Measurements from ENCODE around the gene MZT2A.
"Not testable (repeated sequence)": the region's sequence is repeated elsewhere in the genome, so short reads cannot be mapped to it uniquely, and the experiment has no call there.

MZT2A gene

DNA sequence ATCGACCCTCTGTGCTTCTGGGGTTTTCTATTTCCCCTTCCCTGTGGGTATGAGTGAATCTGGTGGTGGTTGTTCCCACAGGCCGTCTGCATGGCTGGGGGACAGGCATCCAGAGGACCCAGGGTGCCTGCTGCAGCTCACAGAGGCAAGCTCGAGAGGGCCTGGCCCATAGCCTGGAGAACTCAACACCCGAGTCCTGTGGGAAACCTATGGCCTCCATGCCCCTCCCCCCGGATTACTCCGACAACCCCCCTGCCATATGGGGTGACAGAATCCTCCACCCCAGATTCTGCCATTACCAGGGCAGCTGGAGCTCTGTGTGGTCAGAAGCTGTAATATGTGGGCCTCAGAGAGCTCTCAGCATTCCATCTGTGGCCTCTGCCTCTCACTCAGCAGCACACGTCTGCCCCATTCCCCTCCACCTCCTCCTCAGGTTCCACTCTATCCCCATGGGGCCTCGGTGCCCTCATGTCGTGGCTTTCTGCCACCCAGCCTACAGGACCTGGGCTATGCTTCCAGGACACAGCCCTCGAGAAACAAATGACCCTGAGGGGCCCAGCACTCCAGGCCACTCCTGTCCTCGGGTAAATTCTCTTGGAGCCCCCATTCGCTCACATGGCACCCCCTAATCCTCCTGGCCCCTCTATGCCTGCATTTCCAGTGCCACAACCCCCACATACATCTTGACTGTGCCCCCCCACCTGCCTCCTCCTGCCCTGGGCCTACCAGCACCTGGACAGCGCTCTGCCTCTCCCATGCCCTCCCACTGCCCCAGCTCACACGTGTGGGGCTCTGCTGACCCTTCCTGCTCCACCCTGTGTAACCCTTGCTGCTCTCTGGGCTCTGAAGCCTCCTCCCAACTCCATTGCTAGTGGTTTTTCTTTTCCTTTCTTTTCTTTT, 3.6 kb downstream of the MZT2A start:
- Histone ChIP-seq H3K4me1 (ENCODE audit: control insufficient read depth, insufficient read depth, low read length, unreplicated experiment) (peaks cover 7% of the 10 kb centered on the region), H3K27ac (ENCODE audit: low read depth, low read length) (no peak overlapping the region), H2AFZ (ENCODE audit: low read length, unreplicated experiment) (no peak overlapping the region), H3K36me3 (ENCODE audit: insufficient read depth, low read length) (no peaks in the 10 kb centered on the region), H3K79me2 (ENCODE audit: control insufficient read depth, insufficient read depth, low read length, unreplicated experiment) (peaks cover 28% of the 10 kb centered on the region), H3K4me3 (ENCODE audit: low read depth, low read length) (no peak overlapping the region), H3K27me3 (ENCODE audit: insufficient read depth, low read length) (no peaks in the 10 kb centered on the region)

DNA sequence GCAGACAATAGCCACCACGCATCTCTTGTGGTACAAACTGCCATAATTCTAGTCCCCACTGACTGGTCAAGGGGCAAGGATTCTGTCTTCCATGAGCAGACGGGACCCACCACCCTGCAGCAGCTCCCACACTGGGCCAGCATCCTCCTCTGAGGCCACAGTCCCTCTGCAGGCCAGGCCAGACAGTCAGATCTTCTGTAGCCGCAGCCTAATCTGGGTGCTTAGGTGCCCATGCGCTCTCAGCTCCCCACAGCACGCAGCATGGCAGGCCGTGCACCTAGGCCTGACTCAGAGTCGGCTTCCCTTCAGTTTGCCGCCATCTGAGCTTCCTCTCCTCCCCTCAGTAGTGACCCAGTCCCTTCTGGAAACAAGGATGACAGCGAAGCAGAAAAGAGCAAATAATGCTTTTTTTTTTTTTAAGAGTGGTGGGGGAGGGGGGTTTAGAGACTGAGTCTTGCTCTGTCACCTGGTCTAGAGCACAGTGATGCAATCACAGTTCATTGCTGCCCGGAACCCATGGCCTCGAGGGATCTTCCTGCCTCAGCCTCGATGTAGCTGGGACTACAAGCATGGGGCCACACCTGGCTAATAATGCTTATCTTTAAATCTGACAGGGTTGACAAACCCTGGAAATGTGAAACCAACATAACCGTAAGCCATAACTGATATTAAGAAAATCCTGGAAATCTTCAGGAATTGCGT, 5.8 kb downstream of the MZT2A start:
- H3K36me3 ChIP-seq (ENCODE audit: insufficient read depth, low read length); H3K27me3 ChIP-seq (ENCODE audit: insufficient read depth, low read length); H2AFZ ChIP-seq (ENCODE audit: low read length, unreplicated experiment); H3K4me3 ChIP-seq (ENCODE audit: low read depth, low read length); H3K4me1 ChIP-seq (ENCODE audit: control insufficient read depth, insufficient read depth, low read length, unreplicated experiment); H3K27ac ChIP-seq (ENCODE audit: low read depth, low read length): not testable (repeated sequence)
- peaks cover 18% of the 10 kb centered on the region for H3K79me2 ChIP-seq (ENCODE audit: control insufficient read depth, insufficient read depth, low read length, unreplicated experiment)

DNA sequence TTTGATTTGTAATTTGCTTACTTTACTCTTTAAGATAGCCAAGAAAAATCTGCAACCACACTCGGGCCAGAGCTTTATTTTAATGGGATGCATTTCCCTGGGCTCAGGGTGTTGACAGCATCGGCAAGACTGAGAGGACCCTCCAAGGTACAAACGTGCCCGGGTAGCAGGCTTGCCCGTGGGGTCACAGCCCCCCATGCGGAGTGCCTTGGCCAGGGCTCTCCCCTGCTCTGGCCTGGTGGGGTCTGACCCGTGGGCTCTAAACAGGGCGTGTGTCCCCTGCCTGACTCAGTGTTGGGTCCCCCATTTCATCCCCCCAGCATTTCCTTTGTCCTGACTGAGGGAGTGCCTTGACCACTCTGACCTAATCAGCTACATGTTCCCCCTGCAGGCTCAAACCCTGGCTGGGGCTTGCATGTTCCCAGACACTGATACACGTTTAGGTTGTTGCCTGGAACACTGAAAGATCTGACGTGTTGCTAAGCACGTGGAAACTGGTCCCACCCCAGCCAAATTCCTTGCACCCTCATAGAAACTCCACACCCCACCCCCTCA, 7.2 kb downstream of the MZT2A start:
- H3K4me1 ChIP-seq (ENCODE audit: control insufficient read depth, insufficient read depth, low read length, unreplicated experiment); H3K27me3 ChIP-seq (ENCODE audit: insufficient read depth, low read length); H3K36me3 ChIP-seq (ENCODE audit: insufficient read depth, low read length); H3K79me2 ChIP-seq (ENCODE audit: control insufficient read depth, insufficient read depth, low read length, unreplicated experiment); H3K4me3 ChIP-seq (ENCODE audit: low read depth, low read length); H2AFZ ChIP-seq (ENCODE audit: low read length, unreplicated experiment); H3K27ac ChIP-seq (ENCODE audit: low read depth, low read length): not testable (repeated sequence)

DNA sequence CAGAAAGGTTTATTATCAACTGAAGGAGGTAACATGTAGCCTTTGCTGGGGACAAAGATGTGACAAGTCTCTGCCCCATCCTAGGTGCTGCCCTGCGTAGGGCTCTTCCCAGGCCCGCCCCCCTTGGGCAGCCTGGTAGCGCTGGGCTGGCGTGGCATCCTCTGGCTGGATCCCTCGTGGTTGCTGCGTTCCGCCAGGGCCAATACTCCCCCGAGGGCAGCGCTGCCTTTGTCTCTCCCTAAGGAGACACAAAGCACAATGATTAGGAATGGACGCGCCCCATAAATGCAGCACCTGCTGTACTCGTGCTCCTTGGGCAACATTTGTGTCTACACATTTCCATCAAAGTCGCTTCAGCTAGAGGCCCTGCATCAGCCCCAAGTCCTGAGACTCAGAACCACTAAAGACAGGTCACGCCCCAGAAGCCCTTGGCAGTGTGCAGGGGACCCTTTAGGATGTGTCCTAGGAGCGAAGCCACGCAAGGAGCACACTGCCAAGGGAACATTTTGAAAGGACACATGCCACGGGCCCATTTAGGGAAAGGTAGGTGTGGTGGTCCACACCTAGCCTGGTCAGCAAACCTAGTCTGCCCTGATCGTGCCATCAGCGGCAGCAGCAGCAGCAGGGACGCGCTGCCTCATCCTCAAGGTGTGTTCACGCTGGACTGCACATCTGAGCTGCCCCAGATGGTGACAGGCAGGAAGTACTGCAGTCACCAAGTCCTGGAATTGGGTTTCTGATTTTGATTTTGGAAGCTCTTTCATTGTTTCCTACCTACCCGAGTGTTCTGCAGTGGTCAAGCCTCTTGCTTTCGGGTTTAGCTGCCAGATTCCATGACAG, 8.0 kb downstream of the MZT2A start:
- H3K36me3 ChIP-seq (ENCODE audit: insufficient read depth, low read length); H3K27me3 ChIP-seq (ENCODE audit: insufficient read depth, low read length); H3K79me2 ChIP-seq (ENCODE audit: control insufficient read depth, insufficient read depth, low read length, unreplicated experiment); H3K4me1 ChIP-seq (ENCODE audit: control insufficient read depth, insufficient read depth, low read length, unreplicated experiment); H3K27ac ChIP-seq (ENCODE audit: low read depth, low read length); H3K4me3 ChIP-seq (ENCODE audit: low read depth, low read length); H2AFZ ChIP-seq (ENCODE audit: low read length, unreplicated experiment): not testable (repeated sequence)

DNA sequence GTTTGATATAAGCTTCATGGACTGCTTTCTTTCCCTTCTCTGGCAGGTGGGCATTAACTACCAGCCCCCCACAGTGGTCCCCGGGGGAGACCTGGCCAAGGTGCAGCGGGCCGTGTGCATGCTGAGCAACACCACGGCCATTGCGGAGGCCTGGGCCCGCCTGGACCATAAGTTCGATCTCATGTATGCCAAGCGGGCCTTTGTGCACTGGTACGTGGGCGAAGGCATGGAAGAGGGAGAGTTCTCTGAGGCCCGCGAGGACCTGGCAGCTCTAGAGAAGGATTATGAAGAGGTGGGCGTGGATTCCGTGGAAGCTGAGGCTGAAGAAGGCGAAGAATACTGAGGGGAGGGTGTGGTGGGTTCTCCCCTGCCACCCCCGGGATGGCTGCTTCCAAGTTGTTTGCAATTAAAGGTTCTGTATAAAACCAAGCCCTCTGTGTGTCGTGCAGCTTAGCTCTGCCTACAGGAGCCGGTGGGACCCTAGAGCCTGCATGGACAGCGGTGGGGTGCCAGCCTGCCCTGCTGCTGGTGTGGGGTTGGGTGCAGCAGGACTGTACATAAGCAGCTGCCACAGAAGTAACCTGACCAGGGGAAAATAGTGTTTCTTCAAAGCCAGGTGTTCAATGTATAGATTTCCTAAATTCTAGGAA, 9.6 kb downstream of the MZT2A start:
- H3K36me3 ChIP-seq (ENCODE audit: insufficient read depth, low read length); H3K4me1 ChIP-seq (ENCODE audit: control insufficient read depth, insufficient read depth, low read length, unreplicated experiment); H3K27me3 ChIP-seq (ENCODE audit: insufficient read depth, low read length); H3K27ac ChIP-seq (ENCODE audit: low read depth, low read length); H2AFZ ChIP-seq (ENCODE audit: low read length, unreplicated experiment); H3K79me2 ChIP-seq (ENCODE audit: control insufficient read depth, insufficient read depth, low read length, unreplicated experiment); H3K4me3 ChIP-seq (ENCODE audit: low read depth, low read length): not testable (repeated sequence)

DNA sequence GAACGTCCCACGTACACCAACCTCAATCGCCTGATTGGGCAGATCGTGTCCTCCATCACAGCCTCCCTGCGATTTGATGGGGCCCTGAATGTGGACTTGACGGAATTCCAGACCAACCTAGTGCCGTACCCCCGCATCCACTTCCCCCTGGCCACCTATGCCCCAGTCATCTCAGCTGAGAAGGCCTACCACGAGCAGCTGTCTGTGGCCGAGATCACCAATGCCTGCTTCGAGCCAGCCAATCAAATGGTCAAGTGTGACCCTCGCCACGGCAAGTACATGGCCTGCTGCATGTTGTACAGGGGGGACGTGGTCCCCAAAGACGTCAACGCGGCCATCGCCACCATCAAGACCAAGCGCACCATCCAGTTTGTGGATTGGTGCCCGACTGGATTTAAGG, 11.8 kb downstream of the MZT2A start:
- not testable (repeated sequence) for H3K79me2 ChIP-seq (ENCODE audit: control insufficient read depth, insufficient read depth, low read length, unreplicated experiment); H3K4me1 ChIP-seq (ENCODE audit: control insufficient read depth, insufficient read depth, low read length, unreplicated experiment); H3K4me3 ChIP-seq (ENCODE audit: low read depth, low read length); H3K27me3 ChIP-seq (ENCODE audit: insufficient read depth, low read length); H2AFZ ChIP-seq (ENCODE audit: low read length, unreplicated experiment); H3K36me3 ChIP-seq (ENCODE audit: insufficient read depth, low read length); H3K27ac ChIP-seq (ENCODE audit: low read depth, low read length)

DNA sequence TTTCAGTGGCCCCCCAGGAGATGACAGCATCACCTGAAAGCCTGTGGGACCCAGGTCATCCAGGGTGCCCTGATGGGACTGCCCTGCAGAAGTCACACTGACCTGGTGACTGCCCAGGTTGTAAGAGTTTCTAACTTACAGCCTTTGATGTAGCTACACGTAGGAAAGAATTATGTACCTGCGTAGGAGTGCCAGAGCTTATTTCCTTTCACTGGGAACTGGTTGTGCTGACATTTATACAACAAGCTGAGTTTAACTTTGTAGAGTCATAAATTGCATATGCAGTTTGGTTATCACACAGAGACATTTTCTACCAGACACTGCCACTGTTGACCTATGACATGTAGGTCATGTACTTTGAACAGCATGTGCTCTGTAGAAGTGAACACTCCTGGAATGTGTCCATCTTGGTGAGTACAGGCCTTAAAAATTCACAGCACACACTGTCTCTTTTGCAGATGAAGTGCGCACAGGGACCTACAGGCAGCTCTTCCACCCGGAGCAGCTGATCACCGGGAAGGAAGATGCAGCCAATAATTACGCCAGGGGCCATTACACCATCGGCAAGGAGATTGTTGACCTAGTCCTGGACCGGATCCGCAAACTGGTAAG, 13.2 kb downstream of the MZT2A start:
- not testable (repeated sequence) for H3K27me3 ChIP-seq (ENCODE audit: insufficient read depth, low read length); H2AFZ ChIP-seq (ENCODE audit: low read length, unreplicated experiment); H3K79me2 ChIP-seq (ENCODE audit: control insufficient read depth, insufficient read depth, low read length, unreplicated experiment); H3K27ac ChIP-seq (ENCODE audit: low read depth, low read length); H3K4me3 ChIP-seq (ENCODE audit: low read depth, low read length); H3K4me1 ChIP-seq (ENCODE audit: control insufficient read depth, insufficient read depth, low read length, unreplicated experiment); H3K36me3 ChIP-seq (ENCODE audit: insufficient read depth, low read length)

DNA sequence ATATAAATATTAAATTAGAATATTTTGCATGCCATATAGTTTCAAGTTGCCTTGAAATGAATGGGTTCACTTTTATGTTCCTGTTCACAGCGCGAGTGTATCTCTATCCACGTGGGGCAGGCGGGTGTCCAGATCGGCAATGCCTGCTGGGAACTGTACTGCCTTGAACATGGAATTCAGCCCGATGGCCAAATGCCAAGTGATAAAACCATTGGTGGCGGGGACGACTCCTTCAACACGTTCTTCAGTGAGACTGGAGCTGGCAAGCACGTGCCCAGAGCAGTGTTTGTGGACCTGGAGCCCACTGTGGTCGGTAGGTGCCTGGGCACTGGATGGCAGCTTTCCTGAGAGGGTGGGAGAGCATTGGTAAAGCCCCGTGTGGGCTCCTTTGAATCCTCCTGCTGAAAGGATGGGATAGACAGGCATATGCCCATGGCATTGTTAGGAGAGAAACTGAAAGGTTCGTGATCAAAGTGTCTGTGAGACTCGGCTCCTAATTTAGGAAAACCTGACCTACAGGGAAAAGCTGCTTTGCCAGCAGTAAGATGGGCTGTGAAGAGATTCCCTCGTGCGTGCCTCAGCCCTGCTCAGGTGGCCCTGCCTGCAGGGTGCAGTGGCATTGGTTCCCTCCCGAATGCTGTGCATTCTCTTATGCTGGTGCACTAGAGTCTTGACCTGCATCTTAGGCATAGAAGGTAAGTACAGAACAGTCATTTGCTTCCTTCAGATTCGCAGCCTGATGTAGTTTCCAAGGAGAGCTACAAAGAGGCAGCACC, 13.9 kb downstream of the MZT2A start:
- H3K79me2 ChIP-seq (ENCODE audit: control insufficient read depth, insufficient read depth, low read length, unreplicated experiment); H3K27ac ChIP-seq (ENCODE audit: low read depth, low read length); H2AFZ ChIP-seq (ENCODE audit: low read length, unreplicated experiment); H3K27me3 ChIP-seq (ENCODE audit: insufficient read depth, low read length); H3K4me3 ChIP-seq (ENCODE audit: low read depth, low read length); H3K36me3 ChIP-seq (ENCODE audit: insufficient read depth, low read length); H3K4me1 ChIP-seq (ENCODE audit: control insufficient read depth, insufficient read depth, low read length, unreplicated experiment): not testable (repeated sequence)

DNA sequence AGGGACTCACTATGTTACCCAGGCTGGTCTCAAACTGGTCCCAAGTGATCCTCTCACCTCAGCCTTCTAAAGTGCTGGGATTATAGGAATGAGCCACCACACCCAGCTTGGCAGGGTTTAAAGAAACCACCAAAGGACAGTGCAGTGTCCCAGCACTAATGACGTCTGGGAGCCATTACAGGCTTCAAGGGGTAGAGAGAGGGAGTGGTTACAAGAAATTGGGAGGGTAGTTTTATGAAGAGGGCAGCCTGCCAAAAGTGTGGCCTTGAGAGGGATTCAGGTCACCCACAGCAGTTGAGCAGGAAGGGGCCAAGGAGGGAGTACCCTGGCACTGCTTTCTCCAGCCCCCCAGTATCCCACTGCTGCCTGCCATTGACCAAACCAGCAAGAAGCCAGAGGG, 15.0 kb downstream of the MZT2A start:
- H3K36me3 ChIP-seq (ENCODE audit: insufficient read depth, low read length); H3K79me2 ChIP-seq (ENCODE audit: control insufficient read depth, insufficient read depth, low read length, unreplicated experiment); H3K4me3 ChIP-seq (ENCODE audit: low read depth, low read length); H3K27ac ChIP-seq (ENCODE audit: low read depth, low read length); H2AFZ ChIP-seq (ENCODE audit: low read length, unreplicated experiment); H3K4me1 ChIP-seq (ENCODE audit: control insufficient read depth, insufficient read depth, low read length, unreplicated experiment); H3K27me3 ChIP-seq (ENCODE audit: insufficient read depth, low read length): not testable (repeated sequence)
